PFSK-1 (cell line): ENCODE results near the gene RNF157.

Experiments
- FOXP2 ChIP-seq: optimal IDR thresholded peaks from 2 replicates; pipeline ENCODE3; 2011; ENCODE audit warnings: borderline replicate concordance, control low read depth, inconsistent platforms; ENCODE audit not compliant: insufficient read depth; ENCODE audit errors: extremely low read length, extremely low read depth
- POLR2AphosphoS5 ChIP-seq: IDR thresholded peaks from 2 replicates; pipeline ENCODE4 v1.6.1; 2012; ENCODE audit warnings: low read depth, mild to moderate bottlenecking, control low read depth, low read length, moderate library complexity
- REST ChIP-seq, 2 experiments: IDR thresholded peaks; 2 replicates each; pipeline versions ENCODE4 v1.6.1 to v1.8.0; 2011 to 2012; ENCODE audit warnings: low read depth in 2 of 2, low read length in 2 of 2, control low read depth in 1 of 2, inconsistent platforms in 1 of 2, mild to moderate bottlenecking in 1 of 2, moderate library complexity in 1 of 2; ENCODE audit not compliant: insufficient read depth in 1 of 2
- SIN3A ChIP-seq: IDR thresholded peaks from 2 replicates; pipeline ENCODE4 v1.6.1; 2012; ENCODE audit warnings: mild to moderate bottlenecking, low read length, moderate library complexity, borderline replicate concordance; ENCODE audit not compliant: insufficient read depth
- TAF1 ChIP-seq: IDR thresholded peaks from 2 replicates; pipeline ENCODE4 v1.6.1; 2012; ENCODE audit warnings: low read length, control low read depth, borderline replicate concordance; ENCODE audit not compliant: insufficient read depth

RNF157 gene

GRCh38 chr17:76173474-76173873, 66.8 kb downstream of the RNF157 start:
- TF ChIP-seq REST (IDR thresholded peaks at IDR 0.05; ENCODE audit: insufficient read depth in 1 of 2, low read depth in 2 of 2, low read length in 2 of 2), result no peak
- no peak for TF ChIP-seq SIN3A
- TF ChIP-seq FOXP2, result no peak
- no peak for TF ChIP-seq TAF1
- TF ChIP-seq POLR2AphosphoS5, result no peak

GRCh38 chr17:76171706-76172105, 68.6 kb downstream of the RNF157 start:
- TF ChIP-seq SIN3A (no peak), FOXP2 (no peak), POLR2AphosphoS5 (no peak), REST (IDR thresholded peaks at IDR 0.05; ENCODE audit: insufficient read depth in 1 of 2, low read depth in 2 of 2, low read length in 2 of 2) (no peak), TAF1 (no peak)

GRCh38 chr17:76170114-76170513, 70.2 kb downstream of the RNF157 start:
- TF ChIP-seq POLR2AphosphoS5 (no peak), REST (IDR thresholded peaks at IDR 0.05; ENCODE audit: insufficient read depth in 1 of 2, low read depth in 2 of 2, low read length in 2 of 2) (no peak), TAF1 (no peak)

GRCh38 chr17:76166906-76167305, 73.4 kb downstream of the RNF157 start:
- no peak for TF ChIP-seq POLR2AphosphoS5
- TF ChIP-seq TAF1, result no peak
- no peak for TF ChIP-seq REST (IDR thresholded peaks at IDR 0.05; ENCODE audit: insufficient read depth in 1 of 2, low read depth in 2 of 2, low read length in 2 of 2)
- TF ChIP-seq FOXP2, result no peak
- no peak for TF ChIP-seq SIN3A

GRCh38 chr17:76166168-76166567, 74.1 kb downstream of the RNF157 start:
- TF ChIP-seq TAF1, result no peak
- TF ChIP-seq POLR2AphosphoS5, result no peak
- TF ChIP-seq FOXP2, result no peak
- no peak for TF ChIP-seq SIN3A
- TF ChIP-seq REST (IDR thresholded peaks at IDR 0.05; ENCODE audit: insufficient read depth in 1 of 2, low read depth in 2 of 2, low read length in 2 of 2), result no peak
